Islet precursor cell (in vitro differentiated cells): ENCODE data around the gene MEDAG.

ENCODE experiments used
- DNase-seq: peaks from one replicate; pipeline ENCODE4 v3.0.0-alpha.2; 2018

MEDAG gene

GRCh38 chr13:30966101-30966500 lies 60.0 kb downstream of the MEDAG start:
- DNase-seq = no peak

GRCh38 chr13:30968846-30969245 lies 62.8 kb downstream of the MEDAG start:
- DNase-seq = no peak

DNA sequence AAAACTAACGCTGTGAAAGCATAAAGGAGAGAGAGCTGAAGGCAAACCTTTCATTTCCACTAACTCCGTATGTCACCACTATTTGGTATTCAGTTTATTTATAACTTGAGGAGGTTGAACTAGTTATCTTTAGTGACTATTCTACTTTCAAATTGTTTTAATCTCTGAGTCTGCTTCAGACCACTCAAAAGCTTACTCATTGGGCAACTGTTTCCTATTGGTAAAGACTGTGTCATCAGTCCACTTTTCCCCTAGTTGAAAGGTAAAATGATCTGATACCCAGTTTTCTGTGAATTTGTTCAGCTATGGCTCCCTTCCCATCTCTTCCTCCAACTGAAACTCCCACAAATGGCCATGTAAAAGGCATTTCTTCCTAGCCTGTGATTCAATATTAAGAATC lies 65.5 kb downstream of the MEDAG start:
- DNase-seq = no peak

GRCh38 chr13:30972888-30973377 lies 66.9 kb downstream of the MEDAG start:
- DNase-seq = no peak

DNA sequence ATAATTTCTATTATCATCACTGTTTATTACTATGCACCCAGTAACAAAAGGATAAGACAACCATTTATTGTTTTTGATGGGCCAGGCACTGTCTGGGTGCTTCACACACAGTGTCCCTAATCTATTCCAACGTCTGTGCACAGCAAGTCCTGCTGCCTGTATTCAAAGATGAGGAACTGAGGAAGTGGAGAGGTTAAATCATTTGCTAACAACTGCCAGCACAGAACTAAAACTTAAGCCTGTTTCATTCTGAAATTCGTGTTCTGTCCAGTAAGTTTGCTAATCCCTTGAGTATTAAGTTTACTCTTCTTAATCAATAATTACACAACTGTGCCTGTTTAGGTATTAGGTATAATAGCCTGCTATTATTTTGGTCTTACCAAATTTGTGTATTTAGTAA lies 68.3 kb downstream of the MEDAG start:
- DNase-seq = no peak
